Measurements from ENCODE around the gene KDM4C. TPM values are rescaled to one million over a fixed set of nuclear protein-coding genes. Genes with fewer than 3 reads are reported as not detected.
"Not testable (repeated sequence)": the region's sequence is repeated elsewhere in the genome, so short reads cannot be mapped to it uniquely, and the experiment has no call there.

The KDM4C gene
- 47.0 and 48.4 TPM in 2 replicates for total RNA-seq

- intact Hi-C loops (cut with micrococcal nuclease) = loop anchor here (1.0 to 5.0 kb wide), 11 partner anchors 41 to 1965 kb away; partner anchors contain the start of genes DMAC1, RCL1, RIC1 and UHRF2
These were observed at the start of gene KDM4C for GRCh38 chr9:6757456-6758247. Gene KDM4C (plus strand): TSS chr9:6757973. CDS start chr9:6792989, 35,016 bp downstream.

GRCh38 chr9:6708732-6709131 is 49.0 kb upstream of the KDM4C start:
- intact Hi-C loops (cut with micrococcal nuclease) = loop anchor here (10.0 kb wide), 2 partner anchors 186 to 1266 kb away; no protein-coding TSS in a partner anchor

- intact Hi-C loops (cut with micrococcal nuclease) = no loop called here
These were observed 46.4 kb upstream of the KDM4C start for GRCh38 chr9:6711403-6711802.

GRCh38 chr9:6712041-6712440 is 45.7 kb upstream of the KDM4C start:
- intact Hi-C loops (cut with micrococcal nuclease) = no loop called here

- intact Hi-C loops (cut with micrococcal nuclease) = no loop called here
These were observed 43.6 kb upstream of the KDM4C start for GRCh38 chr9:6714176-6714575.

- intact Hi-C loops (cut with micrococcal nuclease) = loop anchor here (5.0 kb wide), 1 partner anchor 33 kb away; no protein-coding TSS in a partner anchor
These were observed 42.5 kb upstream of the KDM4C start for GRCh38 chr9:6715153-6715754.

- intact Hi-C loops (cut with micrococcal nuclease) = loop anchor here (1.0 to 5.0 kb wide), 3 partner anchors 12 to 41 kb away; partner anchors contain the start of gene KDM4C
These were observed 41.8 kb upstream of the KDM4C start for GRCh38 chr9:6715755-6716643.

- intact Hi-C loops (cut with micrococcal nuclease) = loop anchor here (1.0 to 5.0 kb wide), 3 partner anchors 12 to 41 kb away; partner anchors contain the start of gene KDM4C
These were observed 41.0 kb upstream of the KDM4C start for GRCh38 chr9:6716766-6717165.

GRCh38 chr9:6723881-6724420 is 33.8 kb upstream of the KDM4C start:
- intact Hi-C loops (cut with micrococcal nuclease) = no loop called here

GRCh38 chr9:6733257-6733656 is 24.5 kb upstream of the KDM4C start:
- intact Hi-C loops (cut with micrococcal nuclease) = no loop called here

GRCh38 chr9:6733831-6734230 is 23.9 kb upstream of the KDM4C start:
- intact Hi-C loops (cut with micrococcal nuclease) = no loop called here

GRCh38 chr9:6735422-6735821 is 22.4 kb upstream of the KDM4C start:
- intact Hi-C loops (cut with micrococcal nuclease) = loop anchor here (5.0 kb wide), 1 partner anchor 148 kb away; no protein-coding TSS in a partner anchor

GRCh38 chr9:6739218-6739617 is 18.6 kb upstream of the KDM4C start:
- intact Hi-C loops (cut with micrococcal nuclease) = loop anchor here (5.0 kb wide), 1 partner anchor 152 kb away; no protein-coding TSS in a partner anchor

GRCh38 chr9:6748861-6749260 is 8.9 kb upstream of the KDM4C start:
- intact Hi-C loops (cut with micrococcal nuclease) = not testable (repeated sequence)

- intact Hi-C loops (cut with micrococcal nuclease) = loop anchor here (5.0 kb wide), 2 partner anchors 903 to 1963 kb away; partner anchors contain the start of gene RCL1
These were observed 2.9 kb upstream of the KDM4C start for GRCh38 chr9:6754861-6755260.

- intact Hi-C loops (cut with micrococcal nuclease) = loop anchor here (1.0 to 5.0 kb wide), 11 partner anchors 41 to 1965 kb away; partner anchors contain the start of genes DMAC1, RCL1, RIC1 and UHRF2
These were observed 679 bp upstream of the KDM4C start for GRCh38 chr9:6757132-6757455.

GRCh38 chr9:6758248-6758497 is 400 bp downstream of the KDM4C start:
- intact Hi-C loops (cut with micrococcal nuclease) = loop anchor here (5.0 kb wide), 2 partner anchors 906 to 1966 kb away; partner anchors contain the start of gene RCL1

- intact Hi-C loops (cut with micrococcal nuclease) = loop anchor here (5.0 kb wide), 2 partner anchors 906 to 1966 kb away; partner anchors contain the start of gene RCL1
These were observed 868 bp downstream of the KDM4C start for GRCh38 chr9:6758498-6759184.

- intact Hi-C loops (cut with micrococcal nuclease) = loop anchor here (5.0 kb wide), 2 partner anchors 907 to 1967 kb away; partner anchors contain the start of gene RCL1
These were observed 1.6 kb downstream of the KDM4C start for GRCh38 chr9:6759185-6759977.
